ENCODE results near the gene MS4A7. TPM values are rescaled to one million over a fixed set of nuclear protein-coding genes. Genes with fewer than 3 reads are reported as not detected.

The MS4A7 gene
- total and polyA plus RNA-seq, 11 donors = 2.7 to 57.1 (median 8.3) TPM

GRCh38 chr11:60433401-60433800, 55.1 kb downstream of the MS4A7 start:
- Histone ChIP-seq H3K4me1 (no peaks in the 10 kb centered on the region), H3K9me3 (no peaks in the 10 kb centered on the region), H3K27me3 (no peaks in the 10 kb centered on the region), H3K36me3 (no peaks in the 10 kb centered on the region), H3K27ac (no peak overlapping the region), H3K4me3 (no peak overlapping the region)
- ATAC-seq (no peak), DNase-seq (no peak)
- 67 to 77% (median 70%) methylated on average over 4 of the region's 4 CpGs for WGBS, 4 donors
- TF ChIP-seq, protein P1, sequence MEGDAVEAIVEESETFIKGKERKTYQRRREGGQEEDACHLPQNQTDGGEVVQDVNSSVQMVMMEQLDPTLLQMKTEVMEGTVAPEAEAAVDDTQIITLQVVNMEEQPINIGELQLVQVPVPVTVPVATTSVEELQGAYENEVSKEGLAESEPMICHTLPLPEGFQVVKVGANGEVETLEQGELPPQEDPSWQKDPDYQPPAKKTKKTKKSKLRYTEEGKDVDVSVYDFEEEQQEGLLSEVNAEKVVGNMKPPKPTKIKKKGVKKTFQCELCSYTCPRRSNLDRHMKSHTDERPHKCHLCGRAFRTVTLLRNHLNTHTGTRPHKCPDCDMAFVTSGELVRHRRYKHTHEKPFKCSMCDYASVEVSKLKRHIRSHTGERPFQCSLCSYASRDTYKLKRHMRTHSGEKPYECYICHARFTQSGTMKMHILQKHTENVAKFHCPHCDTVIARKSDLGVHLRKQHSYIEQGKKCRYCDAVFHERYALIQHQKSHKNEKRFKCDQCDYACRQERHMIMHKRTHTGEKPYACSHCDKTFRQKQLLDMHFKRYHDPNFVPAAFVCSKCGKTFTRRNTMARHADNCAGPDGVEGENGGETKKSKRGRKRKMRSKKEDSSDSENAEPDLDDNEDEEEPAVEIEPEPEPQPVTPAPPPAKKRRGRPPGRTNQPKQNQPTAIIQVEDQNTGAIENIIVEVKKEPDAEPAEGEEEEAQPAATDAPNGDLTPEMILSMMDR (IDR thresholded peaks at IDR 0.05) = no peak
- no peak for TF ChIP-seq POLR2A (IDR thresholded peaks at IDR 0.05)
- intact Hi-C loops (cut with DNase I) = no loop called here

Other genes starting within 250 kb of the MS4A7 start
- gene MS4A6A, start 195.4 kb upstream of the MS4A7 start, total RNA-seq = 100 to 1,000 TPM in 2 of 9 donors, 10 to 100 TPM in 7; 12.4 to 279 (median 30.7) TPM
- gene MS4A6A, start 195.4 kb upstream of the MS4A7 start, polyA plus RNA-seq = 10 to 100 TPM; 11.7 to 23.0 TPM
- 1 to 10 TPM in 2 of 9 donors, under 1 TPM in 6, not detected in 1; 0.34 to 3.4 (median 0.71) TPM for gene MS4A4E, start 135.4 kb upstream of the MS4A7 start, total RNA-seq
- gene MS4A4E, start 135.4 kb upstream of the MS4A7 start, polyA plus RNA-seq = 1 to 10 TPM in 1 of 2 donors, under 1 TPM in 1; 0.18 to 1.1 TPM
- gene MS4A4A, start 97.9 kb upstream of the MS4A7 start, total RNA-seq = 10 to 100 TPM in 4 of 9 donors, 1 to 10 TPM in 5; 4.1 to 72.2 (median 10.0) TPM
- gene MS4A4A, start 97.9 kb upstream of the MS4A7 start, polyA plus RNA-seq = 1 to 10 TPM; 4.3 to 8.0 TPM
- not detected for gene MS4A6E, start 51.3 kb upstream of the MS4A7 start, total RNA-seq
- under 1 TPM in 1 of 2 donors, not detected in 1; 0.18 TPM for gene MS4A6E, start 51.3 kb upstream of the MS4A7 start, polyA plus RNA-seq
- gene MS4A14, start 17.9 kb downstream of the MS4A7 start, total RNA-seq = 1 to 10 TPM in 3 of 9 donors, under 1 TPM in 6; 0.15 to 2.7 (median 0.50) TPM
- under 1 TPM; 0.12 to 0.69 TPM for gene MS4A14, start 17.9 kb downstream of the MS4A7 start, polyA plus RNA-seq
- gene MS4A5, start 51.0 kb downstream of the MS4A7 start, total RNA-seq = not detected
- not detected for gene MS4A5, start 51.0 kb downstream of the MS4A7 start, polyA plus RNA-seq
- gene MS4A1, start 77.3 kb downstream of the MS4A7 start, total RNA-seq = under 1 TPM in 2 of 9 donors, not detected in 7; 0.45 to 0.86 TPM
- gene MS4A1, start 77.3 kb downstream of the MS4A7 start, polyA plus RNA-seq = under 1 TPM in 1 of 2 donors, not detected in 1; 0.08 TPM
- not detected for gene MS4A12, start 114.2 kb downstream of the MS4A7 start, total RNA-seq
- gene MS4A12, start 114.2 kb downstream of the MS4A7 start, polyA plus RNA-seq = not detected
- not detected for gene MS4A13, start 136.9 kb downstream of the MS4A7 start, total RNA-seq
- gene MS4A13, start 136.9 kb downstream of the MS4A7 start, polyA plus RNA-seq = not detected